LNCAP (cell line): ENCODE data around the gene PHKG1.

Experiments used
- CTCF ChIP-seq: fragments of 450-650 bp; IDR thresholded peaks from 2 replicates; pipeline ENCODE4 v1.5.1; 2017; ENCODE audit warnings: mild to moderate bottlenecking

Gene PHKG1

GRCh38 chr7:56048245-56048644 lies 44.5 kb downstream of the PHKG1 start:
- no peak for TF ChIP-seq CTCF

- no peak for TF ChIP-seq CTCF
These were observed 45.9 kb downstream of the PHKG1 start for GRCh38 chr7:56046721-56047445.

- no peak for TF ChIP-seq CTCF
These were observed 52.0 kb downstream of the PHKG1 start for GRCh38 chr7:56040730-56041129.

- TF ChIP-seq CTCF = no peak
These were observed 58.9 kb downstream of the PHKG1 start for GRCh38 chr7:56033671-56034432.

- no peak for TF ChIP-seq CTCF
These were observed 62.4 kb downstream of the PHKG1 start for GRCh38 chr7:56030340-56030739.
